K562 (cell line): ENCODE data around the gene PTPRM.

Experiments used
- HDGF ChIP-seq: fragments of 450-650 bp; IDR thresholded peaks from 2 replicates; pipeline ENCODE4 v1.6.1; 2016
- MAFG ChIP-seq: fragments of 450-650 bp; conservative IDR thresholded peaks from 2 replicates; pipeline ENCODE4 v1.6.1; 2016; ENCODE audit warnings: missing genetic modification characterization, missing compliant biosample characterization
- MAX ChIP-seq: sonication (generic); formaldehyde crosslinking; IDR thresholded peaks from 2 replicates; pipeline ENCODE4 v1.9.0; 2022; ENCODE audit warnings: mild to moderate bottlenecking, missing genetic modification reagents
- MED1 ChIP-seq: sonication (generic); formaldehyde crosslinking; IDR thresholded peaks from 2 replicates; pipeline ENCODE4 v1.8.1; 2023; ENCODE audit warnings: missing genetic modification reagents, borderline replicate concordance
- TARDBP ChIP-seq: fragments of 450-650 bp; IDR thresholded peaks from 2 replicates; pipeline ENCODE4 v1.6.1; 2016
- ZNF57 ChIP-seq: fragments of 450-650 bp; formaldehyde crosslinking; IDR thresholded peaks from 2 replicates; pipeline ENCODE4 v1.4.0; 2020; ENCODE audit warnings: mild to moderate bottlenecking, moderate library complexity

GRCh38 chr18:7856116-7856515 lies 289.0 kb downstream of the PTPRM start:
- TF ChIP-seq HDGF: no peak
- TF ChIP-seq MAX (CRISPR knock-in tag): no peak
- TF ChIP-seq TARDBP: no peak
- TF ChIP-seq MAFG: no peak
- no peak for TF ChIP-seq ZNF57
- TF ChIP-seq MED1 (CRISPR knock-in tag): no peak
